Spleen (tissue), 11 donors: ENCODE measurements around the gene ALPK3. TPM values are rescaled to one million over a fixed set of nuclear protein-coding genes. Genes with fewer than 3 reads are reported as not detected.

Source experiments
- DNase-seq: peaks from one replicate; pipeline ENCODE4 v3.0.0-alpha.2; 2020
- H3K27ac ChIP-seq, 8 donors: fragments of 200-600 bp; sonication (generic) in 7 of 8; 1 replicate in 4 of 8; 2 replicates in 4 of 8; pipeline versions ENCODE4 v1.5.0 to v1.8.0; 2016 to 2021; ENCODE audit warnings: inconsistent platforms in 4 of 8, mild to moderate bottlenecking in 4 of 8, moderate library complexity in 1 of 8
- H3K27me3 ChIP-seq, 7 donors: fragments of 200-600 bp; sonication (generic) in 6 of 7; replicated peaks in 1 of 7; 1 replicate in 4 of 7; 2 replicates in 3 of 7; pipeline versions ENCODE4 v1.5.0 to v1.8.0; 2016 to 2021; ENCODE audit warnings: inconsistent platforms in 3 of 7, mild to moderate bottlenecking in 1 of 7
- H3K36me3 ChIP-seq, 6 donors: fragments of 200-600 bp; sonication (generic) in 5 of 6; 1 replicate in 4 of 6; 2 replicates in 2 of 6; pipeline versions ENCODE4 v1.5.0 to v1.8.0; 2016 to 2021; ENCODE audit warnings: inconsistent platforms in 2 of 6
- H3K4me1 ChIP-seq, 6 donors: fragments of 200-600 bp; sonication (generic) in 5 of 6; 1 replicate in 3 of 6; 2 replicates in 3 of 6; pipeline versions ENCODE4 v1.5.0 to v1.8.0; 2016 to 2021; ENCODE audit warnings: inconsistent platforms in 3 of 6
- H3K4me3 ChIP-seq, 8 donors: fragments of 200-600 bp; sonication (generic) in 7 of 8; 1 replicate in 4 of 8; 2 replicates in 4 of 8; pipeline versions ENCODE4 v1.5.0 to v1.8.0; 2016 to 2021; ENCODE audit warnings: inconsistent platforms in 4 of 8, mild to moderate bottlenecking in 4 of 8, moderate library complexity in 2 of 8
- H3K9me3 ChIP-seq, 8 donors: fragments of 200-600 bp; sonication (generic) in 7 of 8; 1 replicate in 4 of 8; 2 replicates in 4 of 8; pipeline versions ENCODE4 v1.5.0 to v1.8.0; 2016 to 2021; ENCODE audit warnings: inconsistent platforms in 4 of 8
- CTCF ChIP-seq, 11 experiments: fragments of 200-600 bp in 7 of 11; fragments of 450-650 bp in 4 of 11; sonication (generic) in 4 of 11; IDR thresholded peaks in 8 of 11; conservative IDR thresholded peaks in 3 of 11; 1 replicate in 7 of 11; 2 replicates in 4 of 11; pipeline versions ENCODE4 v1.4.0 to v1.8.0; 2016 to 2021; ENCODE audit warnings: antibody characterized with exemption in 11 of 11, inconsistent platforms in 4 of 11, mild to moderate bottlenecking in 1 of 11
- POLR2A ChIP-seq, 3 donors: fragments of 450-650 bp; IDR thresholded peaks; one replicate each; pipeline ENCODE4 v1.5.1; 2017; ENCODE audit warnings: antibody characterized with exemption in 3 of 3, mild to moderate bottlenecking in 1 of 3
- POLR2AphosphoS5 ChIP-seq, 3 donors: sonication (generic); formaldehyde crosslinking; IDR thresholded peaks; one replicate each; pipeline ENCODE4 v1.5.1; 2017; ENCODE audit warnings: antibody characterized with exemption in 3 of 3
- WGBS, 5 donors: extraction: QIAGEN DNeasy Blood & Tissue Kit in 3 of 5; methylation state at CpG; one replicate each; pipeline versions ENCODE4 v1.1.5 to v1.1.7; 2013 to 2018; 5-methylcytosine and 5-hydroxymethylcytosine counted together
- intact Hi-C: fragments of 100-400 bp; cut with DNase I; formaldehyde crosslinking; loops from one replicate; pipeline ENCODE4 v1.15.0; 2023; ENCODE audit warnings: low total_unique reads
- polyA plus RNA-seq, 3 donors: library from polyadenylated mRNA; stranded (reverse); fragments of 200-250 nt; gene quantifications; one replicate each; pipeline ENCODE4 v1.2.1, GENCODE V29; 2013
- total RNA-seq, 7 donors: library from RNA; depleted of rRNA in 3 of 7; stranded (reverse); fragments of >200 nt in 3 of 7; fragmentation: NEBNext Ultra II Directional in 4 of 7; extraction: Animal tissue kit (Norgen Biotek cat#: 25700) in 4 of 7; gene quantifications; one replicate each; pipeline versions ENCODE4 v1.1.0 to v1.2.1, GENCODE V29; 2016 to 2021
- donor health status: healthy with polysubstance abuse.
- donor health status: DM: no; HTN: no; CAD: no; lungs with moderate emphysema.
- donor health status: DM: no; HTN: no; CAD: no.
- donor health status: Bipolar disorder and iron deficiency.
- donor health status: healthy.
- donor health status: DM: no; HTN: no; CAD: no.
- donor health status: DM: yes; HTN: yes; CAD: no.

Gene ALPK3
- total and polyA plus RNA-seq, 10 donors = 0.13 to 1.1 (median 0.73) TPM

GRCh38 chr15:84892786-84893307 is 75.7 kb downstream of the ALPK3 start:
- Histone ChIP-seq H3K9me3 (no peaks in the 10 kb centered on the region), H3K27ac (no peak overlapping the region), H3K4me1 (no peaks in the 10 kb centered on the region), H3K27me3 (peaks cover 0 to 10% (median 0%) of the 10 kb centered on the region in 7 donors), H3K4me3 (no peak overlapping the region), H3K36me3 (no peaks in the 10 kb centered on the region)
- WGBS, 5 donors = 85 to 98% (median 91%) methylated on average over 7 to 10 of the region's 10 CpGs
- DNase-seq = peak; percentile 40
- TF ChIP-seq POLR2A (IDR thresholded peaks at IDR 0.05) (no peak), POLR2AphosphoS5 (IDR thresholded peaks at IDR 0.05) (no peak), CTCF (IDR thresholded peaks at IDR 0.05 in 8 of 11, conservative IDR thresholded peaks at IDR 0.05 in 3 of 11) (no peak)
- intact Hi-C loops = no loop called here

GRCh38 chr15:84893607-84894006 is 76.5 kb downstream of the ALPK3 start:
- H3K4me1 ChIP-seq = no peaks in the 10 kb centered on the region
- WGBS, 5 donors = 82 to 88% (median 85%) methylated on average over 10 of the region's 10 CpGs
- peak; percentile 61 for DNase-seq
- TF ChIP-seq POLR2A (IDR thresholded peaks at IDR 0.05) (no peak), CTCF (IDR thresholded peaks at IDR 0.05 in 8 of 11, conservative IDR thresholded peaks at IDR 0.05 in 3 of 11) (no peak), POLR2AphosphoS5 (IDR thresholded peaks at IDR 0.05) (no peak)
- H3K9me3 ChIP-seq = no peaks in the 10 kb centered on the region
- intact Hi-C loops = no loop called here
- H3K4me3 ChIP-seq = no peak overlapping the region
- no peak overlapping the region for H3K27ac ChIP-seq
- no peaks in the 10 kb centered on the region for H3K36me3 ChIP-seq
- H3K27me3 ChIP-seq = peaks cover 0 to 10% (median 0%) of the 10 kb centered on the region in 7 donors

DNA sequence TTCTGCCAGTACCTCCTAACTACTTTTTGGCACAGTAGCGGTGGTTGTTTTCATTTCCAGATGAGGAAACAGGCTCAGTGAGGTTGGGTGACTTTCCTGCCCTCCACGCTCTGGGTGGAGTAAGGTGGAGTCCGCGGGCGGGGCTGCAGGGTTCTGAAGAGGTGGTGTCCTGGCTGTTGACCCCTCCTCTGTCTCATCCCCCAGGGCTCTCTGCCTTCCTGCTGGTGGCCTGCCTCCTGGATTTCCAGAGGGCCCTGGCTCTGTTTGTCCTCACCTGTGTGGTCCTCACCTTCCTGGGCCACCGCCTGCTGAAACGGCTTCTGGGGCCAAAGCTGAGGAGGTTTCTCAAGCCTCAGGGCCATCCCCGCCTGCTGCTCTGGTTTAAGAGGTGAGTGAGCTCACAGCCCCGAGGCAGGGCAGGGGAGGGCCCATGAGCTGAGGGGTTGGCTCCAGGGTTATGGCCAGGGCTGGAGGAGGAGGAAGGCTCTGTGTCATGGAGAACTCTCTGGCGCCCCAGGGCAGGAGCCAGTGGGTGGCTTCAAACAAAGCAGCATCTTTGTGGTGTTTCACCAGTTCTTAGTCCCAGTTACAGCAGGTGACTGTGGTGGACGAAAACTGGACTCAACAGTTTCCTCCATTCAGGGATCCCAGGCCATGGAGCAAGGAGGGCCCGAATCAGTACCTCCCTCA is 77.7 kb downstream of the ALPK3 start:
- no peaks in the 10 kb centered on the region for H3K36me3 ChIP-seq
- peaks cover 0 to 10% (median 0%) of the 10 kb centered on the region in 7 donors for H3K27me3 ChIP-seq
- intact Hi-C loops = no loop called here
- WGBS, 5 donors = 77 to 92% (median 82%) methylated on average over 8 to 12 of the region's 12 CpGs
- DNase-seq = peak; percentile 54
- H3K9me3 ChIP-seq = peaks cover 0 to 7% (median 0%) of the 10 kb centered on the region in 8 donors
- TF ChIP-seq POLR2AphosphoS5 (IDR thresholded peaks at IDR 0.05) = no peak
- no peak for TF ChIP-seq CTCF (IDR thresholded peaks at IDR 0.05 in 8 of 11, conservative IDR thresholded peaks at IDR 0.05 in 3 of 11)
- TF ChIP-seq POLR2A (IDR thresholded peaks at IDR 0.05) = no peak
- no peak overlapping the region for H3K27ac ChIP-seq
- no peaks in the 10 kb centered on the region for H3K4me1 ChIP-seq
- no peak overlapping the region for H3K4me3 ChIP-seq

DNA sequence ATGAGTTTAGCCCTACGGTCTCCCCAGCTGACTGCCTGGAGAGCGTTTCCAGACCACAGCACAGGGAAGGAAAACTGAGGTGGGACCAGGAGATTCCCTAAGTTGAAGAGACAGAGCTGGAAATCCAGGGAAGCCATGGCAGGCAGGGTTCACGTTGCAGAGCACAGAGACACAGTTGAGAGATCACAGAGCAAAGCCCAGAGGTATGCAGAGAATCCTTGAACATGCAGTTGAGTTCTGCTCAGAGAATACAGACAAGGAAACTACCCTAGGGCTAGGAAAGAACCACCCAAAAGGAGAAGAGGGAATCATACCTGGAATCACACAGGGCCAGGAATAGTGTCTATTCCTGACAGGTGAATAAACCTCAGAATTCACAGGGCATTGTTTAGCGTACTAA is 81.6 kb downstream of the ALPK3 start:
- intact Hi-C loops = no loop called here
- peak; percentile 25 for DNase-seq
- WGBS, 5 donors = 67 to 75% (median 73%) methylated on average over 4 of the region's 4 CpGs
- H3K4me1 ChIP-seq = no peaks in the 10 kb centered on the region
- H3K27me3 ChIP-seq = peaks cover 0 to 10% (median 0%) of the 10 kb centered on the region in 7 donors
- no peak overlapping the region for H3K4me3 ChIP-seq
- no peak overlapping the region for H3K27ac ChIP-seq
- no peaks in the 10 kb centered on the region for H3K36me3 ChIP-seq
- peaks cover 0 to 23% (median 11%) of the 10 kb centered on the region in 8 donors for H3K9me3 ChIP-seq
- TF ChIP-seq CTCF (IDR thresholded peaks at IDR 0.05 in 8 of 11, conservative IDR thresholded peaks at IDR 0.05 in 3 of 11) (no peak), POLR2A (IDR thresholded peaks at IDR 0.05) (no peak), POLR2AphosphoS5 (IDR thresholded peaks at IDR 0.05) (no peak)
